Naive thymus-derived CD4-positive, alpha-beta T cell (primary cell): ENCODE data around the gene UNC45A. TPM values are rescaled to one million over a fixed set of nuclear protein-coding genes. Genes with fewer than 3 reads are reported as not detected.

Experiments used
- ATAC-seq: fragments of 150-1000 bp; cut with Tn5 transposase; 2 replicates; pipeline ENCODE4 v1.10.0; 2021; ENCODE audit warnings: mild to moderate bottlenecking, moderate library complexity
- CTCF ChIA-PET: fragments of 350-600 bp; sonication (Branson Sonifier 250); formaldehyde crosslinking; loops from one replicate; lab custom pipeline; 2021; ENCODE audit warnings: antibody characterized with exemption; lab: Charles Lee
- POLR2A ChIA-PET: fragments of 350-600 bp; sonication (Branson Sonifier 250); formaldehyde crosslinking; loops from one replicate; lab custom pipeline; 2021; ENCODE audit warnings: antibody characterized with exemption, inconsistent platforms; lab: Charles Lee
- DNase-seq, 9 donors: peaks; one replicate each; pipeline versions ENCODE4 v3.0.0 to v3.0.0-alpha.2; 2020 to 2022; ENCODE audit warnings: mixed read lengths in 1 of 9
- H3K27ac ChIP-seq: one replicate; pipeline ENCODE4 v1.7.0; 2013; ENCODE audit warnings: mild to moderate bottlenecking, low read depth, low read length, moderate library complexity
- H3K27me3 ChIP-seq, 2 donors: one replicate each; pipeline ENCODE4 v1.7.0; 2013; ENCODE audit warnings: low read length in 2 of 2, mild to moderate bottlenecking in 2 of 2, moderate library complexity in 2 of 2; ENCODE audit not compliant: control insufficient read depth in 2 of 2, insufficient read depth in 2 of 2
- H3K36me3 ChIP-seq, 3 experiments: 1 replicate in 2 of 3; 2 replicates in 1 of 3; pipeline ENCODE4 v1.7.0; 2013; ENCODE audit warnings: low read length in 3 of 3, mild to moderate bottlenecking in 3 of 3, moderate library complexity in 1 of 3; ENCODE audit not compliant: insufficient read depth in 3 of 3, control insufficient read depth in 2 of 3
- H3K4me1 ChIP-seq, 2 donors: one replicate each; pipeline ENCODE4 v1.7.0; 2013; ENCODE audit warnings: low read length in 2 of 2, mild to moderate bottlenecking in 2 of 2, moderate library complexity in 1 of 2; ENCODE audit not compliant: control insufficient read depth in 2 of 2, insufficient read depth in 2 of 2
- H3K4me3 ChIP-seq: 2 replicates; pipeline ENCODE4 v1.7.0; 2013; ENCODE audit warnings: mild to moderate bottlenecking, low read length
- H3K9me3 ChIP-seq, 3 experiments: 1 replicate in 2 of 3; 2 replicates in 1 of 3; pipeline ENCODE4 v1.7.0; 2013; ENCODE audit warnings: low read length in 3 of 3; ENCODE audit not compliant: control insufficient read depth in 2 of 3
- H3K27ac Mint-ChIP-seq, 9 donors: one replicate each; pipeline ENCODE4 v1.8.0; 2020 to 2022; ENCODE audit warnings: mixed read lengths in 9 of 9, mild to moderate bottlenecking in 8 of 9, moderate library complexity in 5 of 9, inconsistent platforms in 2 of 9
- H3K27me3 Mint-ChIP-seq, 5 donors: one replicate each; pipeline ENCODE4 v1.8.0; 2021 to 2022; ENCODE audit warnings: mixed read lengths in 5 of 5, mild to moderate bottlenecking in 1 of 5
- H3K36me3 Mint-ChIP-seq, 5 donors: one replicate each; pipeline ENCODE4 v1.8.0; 2020 to 2022; ENCODE audit warnings: mixed read lengths in 5 of 5, mild to moderate bottlenecking in 3 of 5, inconsistent platforms in 1 of 5
- H3K4me1 Mint-ChIP-seq, 7 donors: one replicate each; pipeline ENCODE4 v1.8.0; 2020 to 2022; ENCODE audit warnings: mixed read lengths in 7 of 7, mild to moderate bottlenecking in 3 of 7, inconsistent platforms in 1 of 7
- H3K4me3 Mint-ChIP-seq, 10 donors: one replicate each; pipeline ENCODE4 v1.8.0; 2020 to 2022; ENCODE audit warnings: mild to moderate bottlenecking in 10 of 10, mixed read lengths in 10 of 10, moderate library complexity in 6 of 10, inconsistent platforms in 2 of 10
- H3K9me3 Mint-ChIP-seq, 11 donors: one replicate each; pipeline ENCODE4 v1.8.0; 2020 to 2022; ENCODE audit warnings: mixed read lengths in 11 of 11, mild to moderate bottlenecking in 4 of 11, inconsistent platforms in 1 of 11, moderate library complexity in 1 of 11
- intact Hi-C, 2 donors: fragments of 100-400 bp; cut with micrococcal nuclease; formaldehyde crosslinking; loops; one replicate each; pipeline ENCODE4 v1.15.1; 2023
- polyA plus RNA-seq, 2 donors: library from polyadenylated mRNA; unstranded; fragments of 300-500 nt; fragmentation: Illumina TruSeq; gene quantifications; one replicate each; pipeline ENCODE4 v1.2.3, GENCODE V29; 2021
- total RNA-seq, 6 experiments: library from RNA in 5 of 6; stranded (reverse) in 5 of 6; gene quantifications; 1 replicate in 5 of 6; 2 replicates in 1 of 6; pipeline ENCODE4 v1.2.3 and lab custom pipeline; 2021 to 2026

The UNC45A gene
- total RNA-seq = 10 to 100 TPM; 34.2 to 72.7 (median 62.0) TPM
- polyA plus RNA-seq = 10 to 100 TPM; 57.3 to 75.1 TPM
- 39.2 reads per million, percentile 66 among the genes with 10 or more reads in this experiment for total RNA-seq (lab: John Stamatoyannopoulos, UW)

GRCh38 chr15:90934949-90935751 lies at the start of gene UNC45A:
Gene UNC45A, plus strand, starts transcription at chr15:90935285. Its CDS starts 40 bp downstream, at chr15:90935325.
- Mint-ChIP-seq H3K36me3 (peaks cover 0 to 15% (median 3%) of the 10 kb centered on the region in 5 donors), H3K4me1 (peaks cover 36 to 53% (median 42%) of the 10 kb centered on the region in 7 donors), H3K9me3 (peaks cover 0 to 2% (median 0%) of the 10 kb centered on the region in 11 donors), H3K27me3 (no peaks in the 10 kb centered on the region), H3K4me3 (peak within 1 kb of the TSS; percentile 78 to 96 (median 90)), H3K27ac (peak within 1 kb of the TSS; percentile 88 to 98 (median 94))
- ChIA-PET POLR2A (interaction anchor here (0.7 to 9.3 kb wide), 12 partner anchors 10 to 833 kb away, joined by 3 to 213 read pairs (median 4); partner anchors contain the start of genes BLM, IDH2, MAN2A2 and RCCD1), CTCF (interaction anchor here (0.7 to 10.2 kb wide), 16 partner anchors 9 to 1195 kb away, joined by 3 to 150 read pairs (median 4); partner anchors contain the start of genes BLM, MAN2A2 and RCCD1)
- Histone ChIP-seq H3K36me3 (peaks cover 6 to 13% (median 11%) of the 10 kb centered on the region in 3 experiments), H3K4me1 (peaks cover 33 to 45% of the 10 kb centered on the region in 2 donors), H3K9me3 (no peaks in the 10 kb centered on the region), H3K27ac (peak within 1 kb of the TSS; percentile 76), H3K4me3 (peak within 1 kb of the TSS; percentile 86), H3K27me3 (no peaks in the 10 kb centered on the region)
- ATAC-seq (peak; percentile 87), DNase-seq (peak; percentile 93 to 98 (median 97))
- intact Hi-C loops = loop anchor here (1.0 to 10.0 kb wide), 16 partner anchors 19 to 1600 kb away; partner anchors contain the start of genes BLM (in 2 of the 2), IQGAP1 (in 2 of the 2), PRC1 (in 2 of the 2) and RCCD1 (in 2 of the 2)

DNA sequence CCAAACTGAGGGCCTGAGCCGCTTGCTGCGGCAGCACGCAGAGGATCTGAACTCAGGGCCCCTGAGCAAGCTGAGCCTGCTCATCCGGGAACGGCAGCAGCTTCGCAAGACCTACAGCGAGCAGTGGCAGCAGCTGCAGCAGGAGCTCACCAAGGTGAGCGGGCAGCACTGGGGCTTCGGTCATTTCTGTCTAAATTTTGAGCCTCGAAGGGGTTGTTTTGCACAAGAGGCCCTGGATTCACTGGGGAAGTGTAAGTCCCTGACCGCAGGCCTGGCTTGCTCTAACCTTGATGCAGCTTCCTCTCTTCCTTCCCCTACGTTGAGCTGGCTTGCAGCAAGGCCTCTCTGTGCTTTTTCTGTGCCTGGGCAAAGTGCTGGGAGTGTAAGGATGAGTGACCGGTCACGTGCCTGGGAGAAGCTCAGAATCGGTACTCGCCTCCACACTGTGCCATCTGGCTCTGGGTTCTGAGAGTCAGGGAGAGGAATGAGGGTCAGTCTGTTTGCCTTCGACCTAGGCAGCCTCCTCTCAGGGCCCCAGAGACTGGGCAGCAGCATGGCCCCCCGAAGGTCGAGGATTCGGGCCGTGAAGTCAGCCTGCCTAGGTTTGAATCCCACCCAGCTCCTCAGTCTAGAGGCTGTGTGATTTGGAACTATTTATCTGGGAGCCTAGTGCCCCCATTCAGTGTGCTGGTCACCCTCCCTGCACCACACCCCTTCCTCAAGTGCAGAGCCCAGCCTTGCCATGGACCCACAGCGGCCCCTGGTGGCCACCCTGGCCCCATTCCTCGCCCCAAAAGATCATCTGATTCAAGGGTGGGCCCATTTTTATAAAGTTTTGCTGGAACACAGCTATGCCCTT lies 49.4 kb upstream of the UNC45A start:
- Mint-ChIP-seq H3K27ac (peak overlapping the region in 2 of 9 donors; percentile 59 to 87), H3K4me1 (peaks cover 0 to 43% (median 11%) of the 10 kb centered on the region in 7 donors), H3K27me3 (peaks cover 0 to 6% (median 4%) of the 10 kb centered on the region in 5 donors), H3K36me3 (peaks cover 0 to 27% (median 0%) of the 10 kb centered on the region in 5 donors), H3K4me3 (peak overlapping the region in 3 of 10 donors; percentile 55 to 69 (median 56)), H3K9me3 (no peaks in the 10 kb centered on the region)
- CTCF ChIA-PET = interaction anchor here (0.6 to 3.6 kb wide), 29 partner anchors 10 to 584 kb away, joined by 3 to 26 read pairs (median 3); partner anchors contain the start of genes BLM, HDDC3 and MAN2A2
- peak; percentile 79 for ATAC-seq
- H3K27me3 ChIP-seq = no peaks in the 10 kb centered on the region
- peaks cover 6 to 7% of the 10 kb centered on the region in 2 donors for H3K4me1 ChIP-seq
- no peaks in the 10 kb centered on the region for H3K9me3 ChIP-seq
- peaks cover 0 to 18% (median 0%) of the 10 kb centered on the region in 3 experiments for H3K36me3 ChIP-seq
- DNase-seq = peak; percentile 49 to 85 (median 72)
- intact Hi-C loops = loop anchor here (1.0 to 10.0 kb wide), 13 partner anchors 67 to 593 kb away; partner anchors contain the start of gene BLM (in 2 of the 2)
- POLR2A ChIA-PET = interaction anchor here (1.0 to 1.8 kb wide), 4 partner anchors 12 to 295 kb away, joined by 3 to 10 read pairs (median 3); no protein-coding TSS in a partner anchor
- no peak overlapping the region for H3K27ac ChIP-seq
- H3K4me3 ChIP-seq = no peak overlapping the region

DNA sequence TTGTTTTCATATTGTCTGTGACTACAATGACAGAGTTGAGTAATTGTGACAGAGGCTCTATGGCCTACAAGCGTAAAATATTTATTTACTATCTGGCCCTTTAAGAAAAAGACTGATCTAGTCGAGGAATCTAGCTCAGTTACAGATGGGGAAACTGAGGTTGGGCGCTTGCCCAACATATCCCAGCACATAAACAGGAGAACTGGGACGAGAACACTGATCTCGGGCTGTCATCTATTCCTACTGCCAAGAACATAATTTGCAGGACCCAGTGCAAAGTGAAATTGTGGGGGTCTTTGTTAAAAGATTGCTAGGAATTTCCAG lies 48.8 kb upstream of the UNC45A start:
- Mint-ChIP-seq H3K4me1 (peaks cover 0 to 43% (median 11%) of the 10 kb centered on the region in 7 donors), H3K9me3 (no peaks in the 10 kb centered on the region), H3K36me3 (peaks cover 0 to 25% (median 0%) of the 10 kb centered on the region in 5 donors), H3K27ac (peak overlapping the region in 1 of 9 donors; percentile 87), H3K4me3 (peak overlapping the region in 2 of 10 donors; percentile 42 to 69), H3K27me3 (peaks cover 0 to 6% (median 4%) of the 10 kb centered on the region in 5 donors)
- Histone ChIP-seq H3K36me3 (peaks cover 0 to 12% (median 0%) of the 10 kb centered on the region in 3 experiments), H3K4me3 (no peak overlapping the region), H3K27ac (no peak overlapping the region), H3K9me3 (no peaks in the 10 kb centered on the region), H3K27me3 (no peaks in the 10 kb centered on the region), H3K4me1 (peaks cover 6 to 7% of the 10 kb centered on the region in 2 donors)
- ATAC-seq (no peak), DNase-seq (no peak)
- POLR2A ChIA-PET = interaction anchor here (1.0 to 1.8 kb wide), 4 partner anchors 12 to 296 kb away, joined by 3 to 10 read pairs (median 3); no protein-coding TSS in a partner anchor
- intact Hi-C loops = loop anchor here (1.0 to 10.0 kb wide), 13 partner anchors 68 to 593 kb away; partner anchors contain the start of gene BLM (in 2 of the 2)
- CTCF ChIA-PET = interaction anchor here (0.6 to 3.6 kb wide), 24 partner anchors 9 to 566 kb away, joined by 3 to 26 read pairs (median 4); partner anchors contain the start of genes BLM, HDDC3 and MAN2A2

DNA sequence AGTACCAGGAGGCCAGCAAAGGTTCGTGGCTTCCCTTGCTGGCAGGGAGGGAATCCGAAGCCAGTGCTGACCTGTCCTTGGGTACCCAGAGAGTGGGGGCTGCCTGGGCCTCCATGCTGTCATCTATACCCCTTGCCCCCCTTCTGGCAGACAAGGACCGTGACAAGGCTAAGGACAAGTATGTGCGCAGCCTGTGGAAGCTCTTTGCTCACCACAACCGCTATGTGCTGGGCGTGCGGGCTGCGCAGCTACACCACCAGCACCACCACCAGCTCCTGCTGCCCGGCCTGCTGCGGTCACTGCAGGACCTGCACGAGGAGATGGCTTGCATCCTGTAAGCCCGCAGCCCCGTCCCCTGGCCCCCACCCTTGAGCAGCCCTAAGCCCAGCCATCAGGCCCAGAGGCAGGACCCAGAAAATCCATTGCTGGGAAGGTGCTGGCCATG lies 48.0 kb upstream of the UNC45A start:
- no peaks in the 10 kb centered on the region for H3K9me3 Mint-ChIP-seq
- H3K4me1 Mint-ChIP-seq = peaks cover 0 to 42% (median 11%) of the 10 kb centered on the region in 7 donors
- intact Hi-C loops = loop anchor here (2.0 to 10.0 kb wide), 8 partner anchors 70 to 594 kb away; partner anchors contain the start of gene BLM (in 1 of the 2)
- peaks cover 0 to 26% (median 0%) of the 10 kb centered on the region in 5 donors for H3K36me3 Mint-ChIP-seq
- no peak overlapping the region for H3K4me3 ChIP-seq
- ChIA-PET CTCF (interaction anchor here (0.9 to 2.3 kb wide), 6 partner anchors 15 to 567 kb away, joined by 3 to 14 read pairs (median 6); partner anchors contain the start of genes HDDC3 and MAN2A2), POLR2A (interaction anchor here (0.5 to 1.2 kb wide), 2 partner anchors 11 to 95 kb away, joined by 3 to 5 read pairs; no protein-coding TSS in a partner anchor)
- H3K4me1 ChIP-seq = peaks cover 6 to 7% of the 10 kb centered on the region in 2 donors
- peaks cover 0 to 6% (median 4%) of the 10 kb centered on the region in 5 donors for H3K27me3 Mint-ChIP-seq
- H3K27me3 ChIP-seq = no peaks in the 10 kb centered on the region
- no peak overlapping the region for H3K27ac ChIP-seq
- no peak for DNase-seq
- peaks cover 0 to 4% (median 0%) of the 10 kb centered on the region in 3 experiments for H3K36me3 ChIP-seq
- no peak overlapping the region for H3K27ac Mint-ChIP-seq
- H3K4me3 Mint-ChIP-seq = no peak overlapping the region
- ATAC-seq = no peak
- no peaks in the 10 kb centered on the region for H3K9me3 ChIP-seq

GRCh38 chr15:90889313-90889730 lies 45.8 kb upstream of the UNC45A start:
- H3K4me1 ChIP-seq = peaks cover 6 to 7% of the 10 kb centered on the region in 2 donors
- ChIA-PET CTCF (interaction anchor here (0.6 to 1.5 kb wide), 2 partner anchors 239 to 358 kb away, joined by 4 read pairs; no protein-coding TSS in a partner anchor), POLR2A (interaction anchor here (1.3 kb wide), 1 partner anchor 11 kb away, joined by 4 read pairs; no protein-coding TSS in a partner anchor)
- Mint-ChIP-seq H3K27me3 (peaks cover 0 to 6% (median 4%) of the 10 kb centered on the region in 5 donors), H3K9me3 (peaks cover 0 to 1% (median 0%) of the 10 kb centered on the region in 11 donors), H3K36me3 (peaks cover 0 to 25% (median 0%) of the 10 kb centered on the region in 5 donors), H3K4me1 (peaks cover 0 to 28% (median 11%) of the 10 kb centered on the region in 7 donors), H3K27ac (no peak overlapping the region), H3K4me3 (no peak overlapping the region)
- H3K27ac ChIP-seq = no peak overlapping the region
- H3K36me3 ChIP-seq = no peaks in the 10 kb centered on the region
- H3K4me3 ChIP-seq = no peak overlapping the region
- DNase-seq = no peak
- no peaks in the 10 kb centered on the region for H3K9me3 ChIP-seq
- peak; percentile 35 for ATAC-seq
- no peaks in the 10 kb centered on the region for H3K27me3 ChIP-seq
- intact Hi-C loops = loop anchor here (5.0 to 10.0 kb wide), 4 partner anchors 72 to 407 kb away; no protein-coding TSS in a partner anchor
